NCI-H1092 treated with DMSO at 0.1 percent for 48 hours (cell line): ENCODE results near the gene KLK15.
"Not testable (repeated sequence)": the region's sequence is repeated elsewhere in the genome, so short reads cannot be mapped to it uniquely, and the experiment has no call there.

Experiments
- DNase-seq: peaks from one replicate; lab custom pipeline; 2025; lab: John Stamatoyannopoulos, UW

Gene KLK15

GRCh38 chr19:50796128-50796633 is 37.2 kb downstream of the KLK15 start:
- no peak for DNase-seq

GRCh38 chr19:50795664-50796073 is 37.7 kb downstream of the KLK15 start:
- no peak for DNase-seq

DNA sequence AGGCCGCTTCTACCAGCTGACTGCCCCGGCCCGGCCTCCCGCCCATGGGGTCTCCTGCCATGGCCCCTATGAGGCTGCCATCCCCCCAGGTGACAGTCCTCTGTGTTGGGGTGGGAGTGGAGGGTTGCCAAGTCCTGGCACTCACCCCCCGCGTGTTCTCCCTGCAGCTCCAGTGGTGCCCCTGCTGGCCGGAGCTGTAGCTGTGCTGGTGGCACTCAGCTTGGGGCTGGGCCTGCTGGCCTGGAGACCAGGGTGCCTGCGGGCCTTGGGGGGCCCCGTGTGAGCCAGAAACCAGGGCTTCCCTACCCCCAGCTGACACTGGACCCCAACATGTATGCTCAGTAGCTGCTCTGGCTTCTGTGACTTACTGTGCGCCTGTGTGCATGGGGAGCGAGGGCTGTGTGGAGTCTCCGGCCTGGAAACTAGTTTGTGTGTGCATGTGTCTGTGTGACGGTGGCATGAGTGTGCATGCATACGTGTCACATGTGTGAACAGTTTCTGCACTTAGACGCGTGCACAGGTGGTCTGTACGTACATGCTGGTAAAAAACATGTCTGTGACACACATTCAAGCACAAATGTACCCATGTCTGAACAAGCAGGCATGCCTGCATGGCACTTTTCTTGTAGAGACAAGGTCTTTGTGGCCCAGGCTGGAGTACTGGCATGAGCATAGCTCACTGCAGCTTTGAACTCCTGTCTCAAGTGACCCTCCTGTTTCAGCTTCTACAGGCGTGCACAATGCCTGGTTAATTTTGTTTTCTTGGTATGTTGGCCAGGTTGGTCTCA is 38.3 kb downstream of the KLK15 start:
- no peak for DNase-seq

DNA sequence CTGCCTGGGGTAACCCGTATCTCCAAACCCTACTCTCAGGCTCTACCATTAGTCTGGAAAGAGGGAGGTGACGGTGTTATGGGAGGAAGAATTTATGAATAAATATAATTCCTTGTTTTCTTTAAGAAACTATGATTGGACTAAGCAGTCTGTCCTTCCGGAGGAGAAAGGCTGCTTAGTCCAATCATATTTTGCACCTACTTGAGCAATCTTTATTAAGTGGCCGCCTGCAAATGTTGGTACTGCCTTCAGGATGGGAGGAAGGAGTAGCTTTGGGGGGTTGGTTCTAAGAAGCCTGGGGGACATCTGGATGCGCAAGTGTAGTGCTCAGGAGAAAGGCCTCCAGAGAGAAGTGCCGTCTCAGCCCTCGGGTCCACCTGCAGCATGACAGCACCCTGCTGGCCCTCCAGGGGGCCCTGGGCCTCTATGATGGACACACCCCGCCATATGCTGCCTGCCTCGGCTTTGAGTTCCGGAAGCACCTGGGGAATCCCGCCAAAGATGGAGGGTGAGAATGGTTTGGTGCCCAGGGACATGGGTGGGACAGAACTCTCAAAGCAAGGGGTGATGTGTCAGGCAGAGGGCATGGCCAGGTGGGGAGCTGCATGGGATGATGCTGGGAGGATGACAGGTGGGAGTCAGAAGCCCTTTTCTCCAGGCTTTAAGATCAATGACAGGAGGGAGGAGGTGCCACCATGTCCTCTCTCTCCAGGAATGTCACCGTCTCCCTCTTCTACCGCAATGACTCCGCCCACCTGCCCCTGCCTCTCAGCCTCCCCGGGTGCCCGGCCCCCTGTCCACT is 39.1 kb downstream of the KLK15 start:
- peak; percentile 24 for DNase-seq

DNA sequence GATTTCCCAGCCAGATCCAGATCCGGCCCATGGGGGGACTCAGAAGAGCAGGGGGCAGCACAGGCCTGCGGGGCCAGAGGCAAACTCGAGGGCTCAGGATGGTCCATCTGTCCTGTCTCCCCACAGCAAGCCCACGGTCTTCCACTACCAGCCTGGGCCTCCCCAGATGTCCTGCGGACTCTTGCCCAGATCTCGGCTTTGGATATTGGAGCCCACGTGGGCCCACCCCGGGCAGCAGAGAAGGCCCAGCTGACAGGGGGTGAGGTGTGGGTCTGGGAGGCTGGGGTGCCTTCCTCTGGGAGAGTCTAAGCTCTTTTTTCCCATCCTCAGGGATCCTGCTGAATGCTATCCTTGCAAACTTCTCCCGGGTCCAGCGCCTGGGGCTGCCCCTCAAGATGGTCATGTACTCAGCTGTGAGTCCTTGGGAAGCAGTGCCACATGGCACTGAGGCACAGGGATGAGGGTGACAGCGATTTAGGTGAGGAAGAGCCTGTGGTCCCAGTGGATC is 39.8 kb downstream of the KLK15 start:
- DNase-seq: no peak

GRCh38 chr19:50792272-50793250 is 40.8 kb downstream of the KLK15 start:
- no peak for DNase-seq

DNA sequence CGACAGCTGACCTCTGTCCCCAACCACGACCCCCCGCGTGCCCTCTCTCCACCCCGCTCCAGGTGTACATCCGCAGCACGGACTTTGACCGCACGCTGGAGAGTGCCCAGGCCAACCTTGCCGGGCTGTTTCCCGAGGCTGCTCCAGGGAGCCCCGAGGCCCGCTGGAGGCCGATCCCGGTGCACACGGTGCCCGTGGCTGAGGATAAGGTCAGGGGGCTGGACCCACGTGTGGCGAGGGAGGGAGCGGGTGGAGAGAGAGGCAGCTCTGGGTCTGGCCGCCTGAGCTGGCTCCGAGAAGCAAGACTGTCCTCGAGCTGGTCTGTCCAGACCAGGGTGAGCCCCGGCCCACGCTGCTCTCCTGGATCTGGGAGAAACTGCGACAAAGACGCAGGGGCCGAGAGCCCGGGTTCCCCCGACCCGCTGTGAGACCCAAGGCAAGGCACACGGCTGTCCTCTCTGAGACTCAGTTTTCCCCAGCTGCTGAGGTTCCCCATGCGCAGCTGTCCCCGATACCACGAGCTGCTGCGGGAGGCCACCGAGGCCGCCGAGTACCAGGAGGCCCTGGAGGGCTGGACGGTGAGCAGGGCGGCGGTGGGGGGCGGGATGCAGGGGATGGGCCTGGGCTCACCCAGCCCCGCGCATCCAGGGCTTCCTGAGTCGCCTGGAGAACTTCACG is 41.6 kb downstream of the KLK15 start:
- no peak for DNase-seq

DNA sequence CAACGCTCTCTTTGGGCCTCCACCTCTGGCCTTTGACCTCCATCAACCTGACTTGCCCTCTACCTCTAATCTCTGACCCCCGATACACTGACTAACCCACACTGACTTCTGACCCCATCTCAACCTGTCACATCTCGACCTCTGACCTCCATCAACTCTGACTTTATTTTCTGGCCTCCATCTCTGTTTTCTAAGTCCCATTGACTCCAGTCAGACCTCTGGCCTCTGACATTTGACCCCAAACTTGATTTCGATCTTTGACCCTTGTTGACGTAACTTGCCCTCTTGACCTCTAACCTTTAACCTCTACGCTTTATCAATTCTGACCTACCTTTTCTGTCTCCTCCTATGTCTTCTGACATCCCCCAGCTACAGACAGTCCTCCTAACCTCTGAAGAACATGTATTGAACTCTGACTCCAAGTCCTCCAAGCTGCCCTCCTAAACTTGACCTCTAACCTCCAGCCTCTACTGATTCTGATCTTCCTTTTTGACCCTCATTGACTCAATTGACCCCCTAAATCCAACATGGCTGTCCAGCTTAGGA is 42.4 kb downstream of the KLK15 start:
- no peak for DNase-seq

DNA sequence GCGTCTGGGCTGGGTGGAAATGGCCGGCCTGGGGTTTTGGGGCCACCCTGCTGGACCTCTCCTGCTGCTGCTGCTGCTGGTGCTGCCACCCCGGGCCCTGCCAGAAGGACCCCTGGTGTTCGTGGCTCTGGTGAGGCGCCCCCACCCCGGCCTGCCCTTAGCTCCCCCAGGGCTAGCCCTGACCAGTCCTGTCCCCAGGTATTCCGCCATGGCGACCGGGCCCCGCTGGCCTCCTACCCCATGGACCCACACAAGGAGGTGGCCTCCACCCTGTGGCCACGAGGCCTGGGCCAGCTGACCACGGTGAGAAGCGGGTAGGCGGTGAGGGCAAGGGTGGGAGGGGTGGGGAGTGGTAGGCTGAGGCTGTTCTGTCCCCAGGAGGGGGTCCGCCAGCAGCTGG is 43.0 kb downstream of the KLK15 start, which contains the start of gene ACP4:
Gene ACP4 (plus strand): TSS at position 20 of the 400 bp plus-strand sequence. CDS start 0 bp downstream, at position 20.
- no peak for DNase-seq

DNA sequence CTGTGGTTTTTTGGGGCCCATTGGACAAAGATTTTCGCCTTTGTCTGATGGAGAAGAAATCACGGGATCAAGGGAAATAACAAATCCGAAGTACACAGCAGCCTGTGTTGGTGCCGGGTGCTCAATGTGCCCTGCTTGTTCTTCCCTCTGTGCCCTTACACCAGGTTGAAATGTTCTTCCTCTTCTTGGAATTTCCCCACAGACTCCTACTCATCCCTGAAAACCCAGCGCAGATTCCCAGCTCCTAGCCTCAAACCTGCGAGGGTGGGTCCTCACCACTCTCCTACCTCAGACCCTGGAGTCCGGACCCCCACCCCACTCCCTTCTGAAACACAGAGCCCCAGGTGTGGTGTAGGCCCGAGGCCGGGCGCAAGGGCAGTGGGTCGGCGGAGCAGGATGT is 48.0 kb downstream of the KLK15 start:
- no peak for DNase-seq

- no peak for DNase-seq
Observed at GRCh38 chr19:50784710-50785109, 48.7 kb downstream of the KLK15 start.

DNA sequence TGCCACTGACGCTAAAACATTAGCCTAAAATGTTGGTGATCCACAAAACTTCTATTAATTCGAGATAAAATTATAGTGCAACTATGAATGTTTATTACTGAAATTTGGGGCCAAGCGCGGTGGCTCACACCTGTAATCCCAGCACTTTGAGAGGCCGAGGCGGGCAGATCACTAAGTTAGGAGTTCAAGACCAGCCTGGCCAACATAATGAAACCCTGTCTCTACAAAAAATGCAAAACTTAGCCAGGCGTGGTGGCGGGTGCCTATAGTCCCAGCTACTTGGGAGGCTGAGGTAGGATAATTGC is 49.6 kb downstream of the KLK15 start:
- DNase-seq: not testable (repeated sequence)

- DNase-seq: no peak
Observed at GRCh38 chr19:50780753-50781435, 52.5 kb downstream of the KLK15 start.

DNA sequence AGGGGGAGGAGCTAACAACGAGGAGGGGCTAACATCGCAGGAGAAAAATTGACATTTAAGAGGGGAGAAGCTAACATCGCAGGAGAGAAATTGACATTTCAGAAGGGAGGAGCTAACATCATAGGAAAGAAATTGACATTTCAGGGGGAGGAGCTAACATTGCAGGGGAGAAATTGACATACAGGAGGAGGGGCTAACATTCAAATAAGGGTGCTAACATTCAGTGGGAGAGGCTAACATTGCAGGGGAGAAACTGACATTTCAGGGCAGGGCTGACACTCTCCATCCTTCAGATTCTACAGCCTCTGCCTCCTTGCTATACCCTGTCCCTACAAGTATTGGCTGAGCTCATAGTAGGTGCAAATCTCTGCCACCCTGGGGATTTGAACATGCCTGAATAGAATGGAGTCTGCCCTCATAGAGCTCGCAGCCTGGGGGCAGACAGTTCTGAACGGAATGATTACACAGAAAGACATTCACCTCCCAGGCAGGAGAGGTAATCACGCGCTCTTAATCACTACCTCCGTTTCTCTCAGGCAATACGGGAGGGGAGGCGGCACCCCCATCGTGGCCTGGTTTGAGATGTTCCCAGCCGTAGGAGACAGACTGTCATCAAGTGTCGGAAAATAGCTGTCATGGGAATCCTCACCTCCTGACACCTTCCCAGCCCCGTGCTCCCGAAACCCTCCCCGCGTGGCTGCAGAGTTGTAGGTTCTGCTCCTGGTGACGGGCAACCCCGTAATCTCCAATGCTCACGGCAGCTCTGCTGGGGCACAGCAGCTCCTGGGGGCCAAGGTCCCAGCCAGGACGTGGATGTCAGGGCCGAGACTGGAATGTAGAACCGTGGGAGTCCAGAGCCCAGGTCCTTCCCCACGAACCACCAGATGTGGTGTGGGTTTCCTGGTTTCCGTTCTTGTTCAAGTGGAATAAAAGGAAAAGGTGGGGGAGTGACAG is 53.6 kb downstream of the KLK15 start:
- no peak for DNase-seq

- DNase-seq: no peak
Observed at GRCh38 chr19:50778906-50779430, 54.4 kb downstream of the KLK15 start.

DNA sequence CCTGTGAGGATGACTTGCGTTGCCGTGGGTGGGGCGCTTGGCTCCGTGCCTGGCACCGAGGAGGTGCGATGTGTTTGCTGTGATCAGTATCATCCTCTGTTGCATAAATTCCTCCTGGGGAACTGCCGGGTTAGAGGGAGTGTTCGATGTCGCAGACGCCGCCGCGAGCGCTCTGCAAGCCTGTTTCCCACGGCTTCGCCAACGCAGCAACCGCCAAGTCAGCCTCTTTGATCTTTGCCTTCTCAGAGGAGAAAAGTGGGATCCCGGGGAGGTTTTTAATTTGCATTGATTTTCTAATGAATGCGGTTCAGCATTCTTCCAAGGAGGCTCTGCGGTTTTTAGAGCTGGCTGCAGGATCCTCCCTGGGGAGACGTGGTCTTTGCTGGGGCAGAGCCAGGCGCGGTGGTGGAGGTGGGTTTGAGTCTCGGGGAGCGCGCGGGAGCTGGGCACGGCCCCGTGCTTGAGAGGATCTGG is 55.5 kb downstream of the KLK15 start:
- no peak for DNase-seq

- no peak for DNase-seq
Observed at GRCh38 chr19:50777261-50777660, 56.1 kb downstream of the KLK15 start.

DNA sequence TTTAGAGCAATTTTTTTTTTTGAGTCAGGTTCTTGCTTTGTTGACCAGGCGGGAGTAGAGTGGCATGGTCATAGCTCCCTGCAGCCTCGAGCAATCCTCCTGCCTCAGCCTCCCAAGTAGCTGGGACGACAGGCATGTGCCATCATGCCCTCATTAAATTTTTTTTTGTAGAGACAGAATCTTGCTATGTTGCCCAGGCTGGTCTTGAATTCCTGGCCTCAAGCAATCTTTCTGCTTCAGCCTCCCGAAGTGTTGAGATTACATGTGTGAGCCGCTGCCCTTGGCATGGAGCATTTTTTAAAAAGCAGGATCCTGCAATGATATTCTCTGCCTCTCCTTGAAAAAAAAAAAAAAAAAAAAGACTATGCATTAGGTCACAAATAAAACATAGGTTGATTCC is 57.2 kb downstream of the KLK15 start:
- no peak for DNase-seq
